ENCODE results near the gene RALGAPA2. TPM values are rescaled to one million over a fixed set of nuclear protein-coding genes. Genes with fewer than 3 reads are reported as not detected.

RALGAPA2 gene
- total RNA-seq, 1 donor from 2014 or later, result 30.3 TPM

GRCh38 chr20:20466341-20466879, 246.0 kb downstream of the RALGAPA2 start:
- no peak for DNase-seq (ENCODE audit: low spot score)
- no peak for TF ChIP-seq CTCF (IDR thresholded peaks at IDR 0.05; ENCODE audit: unreplicated experiment)
- Mint-ChIP-seq H3K36me3 (ENCODE audit: low read depth, unreplicated experiment) (no peaks in the 10 kb centered on the region), H3K4me1 (ENCODE audit: unreplicated experiment) (peaks cover 21% of the 10 kb centered on the region), H3K27me3 (ENCODE audit: unreplicated experiment) (no peaks in the 10 kb centered on the region), H3K4me3 (ENCODE audit: unreplicated experiment) (no peak overlapping the region), H3K27ac (ENCODE audit: unreplicated experiment) (no peak overlapping the region), H3K9me3 (ENCODE audit: unreplicated experiment) (no peaks in the 10 kb centered on the region)

GRCh38 chr20:20465252-20465651, 247.2 kb downstream of the RALGAPA2 start:
- peak; percentile 14 for DNase-seq (ENCODE audit: low spot score)
- Mint-ChIP-seq H3K4me1 (ENCODE audit: unreplicated experiment) (peaks cover 21% of the 10 kb centered on the region), H3K9me3 (ENCODE audit: unreplicated experiment) (no peaks in the 10 kb centered on the region), H3K27me3 (ENCODE audit: unreplicated experiment) (no peaks in the 10 kb centered on the region), H3K36me3 (ENCODE audit: low read depth, unreplicated experiment) (no peaks in the 10 kb centered on the region), H3K4me3 (ENCODE audit: unreplicated experiment) (no peak overlapping the region), H3K27ac (ENCODE audit: unreplicated experiment) (no peak overlapping the region)
- peak; percentile 39 for TF ChIP-seq CTCF (IDR thresholded peaks at IDR 0.05; ENCODE audit: unreplicated experiment)

- no peaks in the 10 kb centered on the region for H3K36me3 Mint-ChIP-seq (ENCODE audit: low read depth, unreplicated experiment)
- H3K4me1 Mint-ChIP-seq (ENCODE audit: unreplicated experiment), result peaks cover 21% of the 10 kb centered on the region
- DNase-seq (ENCODE audit: low spot score), result no peak
These were observed 248.5 kb downstream of the RALGAPA2 start for GRCh38 chr20:20463933-20464374.

GRCh38 chr20:20462185-20462584, 250.3 kb downstream of the RALGAPA2 start:
- TF ChIP-seq CTCF (IDR thresholded peaks at IDR 0.05; ENCODE audit: unreplicated experiment), result no peak
- Mint-ChIP-seq H3K27me3 (ENCODE audit: unreplicated experiment) (no peaks in the 10 kb centered on the region), H3K4me1 (ENCODE audit: unreplicated experiment) (peaks cover 21% of the 10 kb centered on the region), H3K36me3 (ENCODE audit: low read depth, unreplicated experiment) (no peaks in the 10 kb centered on the region), H3K27ac (ENCODE audit: unreplicated experiment) (no peak overlapping the region), H3K4me3 (ENCODE audit: unreplicated experiment) (no peak overlapping the region), H3K9me3 (ENCODE audit: unreplicated experiment) (no peaks in the 10 kb centered on the region)
- DNase-seq (ENCODE audit: low spot score), result no peak

More at GRCh38 chr20:20463933-20464374, 248.5 kb downstream of the RALGAPA2 start:
- H3K9me3 Mint-ChIP-seq (ENCODE audit: unreplicated experiment), result no peaks in the 10 kb centered on the region
- H3K27me3 Mint-ChIP-seq (ENCODE audit: unreplicated experiment), result no peaks in the 10 kb centered on the region
- no peak overlapping the region for H3K27ac Mint-ChIP-seq (ENCODE audit: unreplicated experiment)
- no peak for TF ChIP-seq CTCF (IDR thresholded peaks at IDR 0.05; ENCODE audit: unreplicated experiment)
- H3K4me3 Mint-ChIP-seq (ENCODE audit: unreplicated experiment), result no peak overlapping the region

- Mint-ChIP-seq H3K36me3 (ENCODE audit: low read depth, unreplicated experiment) (no peaks in the 10 kb centered on the region), H3K9me3 (ENCODE audit: unreplicated experiment) (no peaks in the 10 kb centered on the region), H3K27ac (ENCODE audit: unreplicated experiment) (no peak overlapping the region), H3K4me1 (ENCODE audit: unreplicated experiment) (peaks cover 18% of the 10 kb centered on the region), H3K27me3 (ENCODE audit: unreplicated experiment) (no peaks in the 10 kb centered on the region), H3K4me3 (ENCODE audit: unreplicated experiment) (no peak overlapping the region)
- DNase-seq (ENCODE audit: low spot score), result no peak
- no peak for TF ChIP-seq CTCF (IDR thresholded peaks at IDR 0.05; ENCODE audit: unreplicated experiment)
These were observed 250.9 kb downstream of the RALGAPA2 start for GRCh38 chr20:20461551-20461950.
